Suppressor macrophage treated with lipopolysaccharide for 4 hours (primary cell): ENCODE measurements around the gene ASNSD1.
"Not testable (repeated sequence)": the region's sequence is repeated elsewhere in the genome, so short reads cannot be mapped to it uniquely, and the experiment has no call there.

ENCODE experiments used
- DNase-seq: peaks from one replicate; pipeline ENCODE4 v3.0.0-alpha.2; 2020

The ASNSD1 gene

GRCh38 chr2:189696223-189696622 is 35.0 kb downstream of the ASNSD1 start:
- no peak for DNase-seq

- DNase-seq, result peak; percentile 77
These were observed 37.0 kb downstream of the ASNSD1 start for GRCh38 chr2:189698020-189698887.

GRCh38 chr2:189700681-189701080 is 39.4 kb downstream of the ASNSD1 start:
- DNase-seq, result no peak

GRCh38 chr2:189702071-189702470 is 40.8 kb downstream of the ASNSD1 start:
- no peak for DNase-seq

- no peak for DNase-seq
These were observed 48.4 kb downstream of the ASNSD1 start for GRCh38 chr2:189709501-189710221.

GRCh38 chr2:189717593-189717992 is 56.3 kb downstream of the ASNSD1 start:
- DNase-seq, result not testable (repeated sequence)

GRCh38 chr2:189719571-189719970 is 58.3 kb downstream of the ASNSD1 start:
- peak; percentile 21 for DNase-seq
